Sigmoid colon (tissue), 4 donors: Measurements from ENCODE around the gene PGPEP1.

Source experiments
- CTCF ChIP-seq, 4 experiments: fragments of 450-650 bp in 3 of 4; fragments of 200-600 bp in 1 of 4; IDR thresholded peaks; one replicate each; pipeline ENCODE4 v1.5.1; 2016 to 2019; ENCODE audit warnings: antibody characterized with exemption in 4 of 4, mild to moderate bottlenecking in 3 of 4, moderate library complexity in 2 of 4
- EP300 ChIP-seq, 4 donors: sonication (generic); formaldehyde crosslinking; IDR thresholded peaks; one replicate each; pipeline ENCODE4 v1.6.1; 2017; ENCODE audit warnings: antibody characterized with exemption in 4 of 4

- TF ChIP-seq CTCF (IDR thresholded peaks at IDR 0.05): no peak
- TF ChIP-seq EP300 (IDR thresholded peaks at IDR 0.05): no peak
These were observed 52.5 kb downstream of the PGPEP1 start for GRCh38 chr19:18392926-18393325.
